ENCODE results near the gene FAM118B.
A peak's percentile ranks its signal among the peaks of the same experiment; 100 is the strongest.

FAM118B gene

GRCh38 chr11:126189109-126189929 lies 22.3 kb upstream of the FAM118B start:
- no peak overlapping the region for H2AFZ ChIP-seq (ENCODE audit: low read length)
- H3K27ac ChIP-seq (ENCODE audit: low read depth, low read length, poor library complexity, severe bottlenecking): peak overlapping the region; percentile 65
- peak overlapping the region; percentile 58 for H3K4me2 ChIP-seq (ENCODE audit: low read length)
- H3K36me3 ChIP-seq (ENCODE audit: insufficient read depth, low read length): peaks cover 20% of the 10 kb centered on the region
- H3K79me2 ChIP-seq (ENCODE audit: insufficient read depth, low read length): no peaks in the 10 kb centered on the region
- H3K4me1 ChIP-seq (ENCODE audit: insufficient read depth, low read length, severe bottlenecking): peaks cover 18% of the 10 kb centered on the region
- H4K20me1 ChIP-seq (ENCODE audit: insufficient read depth, low read length): no peaks in the 10 kb centered on the region
- H3K27me3 ChIP-seq (ENCODE audit: insufficient read depth, low read length): no peaks in the 10 kb centered on the region
- H3K9me2 ChIP-seq (ENCODE audit: low read depth, low read length): no peaks in the 10 kb centered on the region
- H3F3A ChIP-seq (ENCODE audit: insufficient read depth, low read length): no peaks in the 10 kb centered on the region
- peak overlapping the region; percentile 19 for H3K4me3 ChIP-seq (ENCODE audit: low read depth, low read length, poor library complexity, severe bottlenecking)
- H3K9me3 ChIP-seq (ENCODE audit: low read length): no peaks in the 10 kb centered on the region
- no peak overlapping the region for H3K9ac ChIP-seq (ENCODE audit: low read length)
- no peak for TF ChIP-seq EZH2 (IDR thresholded peaks at IDR 0.05; ENCODE audit: borderline replicate concordance, low read length)
- TF ChIP-seq CTCF (IDR thresholded peaks at IDR 0.05; ENCODE audit: low read length): no peak

- Histone ChIP-seq H3K79me2 (ENCODE audit: insufficient read depth, low read length) (no peaks in the 10 kb centered on the region), H3K27ac (ENCODE audit: low read depth, low read length, poor library complexity, severe bottlenecking) (no peak overlapping the region), H2AFZ (ENCODE audit: low read length) (no peak overlapping the region), H3K4me1 (ENCODE audit: insufficient read depth, low read length, severe bottlenecking) (peaks cover 18% of the 10 kb centered on the region), H3K4me3 (ENCODE audit: low read depth, low read length, poor library complexity, severe bottlenecking) (no peak overlapping the region), H4K20me1 (ENCODE audit: insufficient read depth, low read length) (no peaks in the 10 kb centered on the region), H3K9me3 (ENCODE audit: low read length) (no peaks in the 10 kb centered on the region), H3K27me3 (ENCODE audit: insufficient read depth, low read length) (no peaks in the 10 kb centered on the region), H3K36me3 (ENCODE audit: insufficient read depth, low read length) (peaks cover 29% of the 10 kb centered on the region), H3K4me2 (ENCODE audit: low read length) (no peak overlapping the region), H3F3A (ENCODE audit: insufficient read depth, low read length) (no peaks in the 10 kb centered on the region), H3K9ac (ENCODE audit: low read length) (no peak overlapping the region), H3K9me2 (ENCODE audit: low read depth, low read length) (no peaks in the 10 kb centered on the region)
- TF ChIP-seq EZH2 (IDR thresholded peaks at IDR 0.05; ENCODE audit: borderline replicate concordance, low read length) (no peak), CTCF (IDR thresholded peaks at IDR 0.05; ENCODE audit: low read length) (no peak)
These were observed 20.8 kb upstream of the FAM118B start for GRCh38 chr11:126190792-126191191.

- H3K36me3 ChIP-seq (ENCODE audit: insufficient read depth, low read length): peaks cover 34% of the 10 kb centered on the region
- H3K9me3 ChIP-seq (ENCODE audit: low read length): no peaks in the 10 kb centered on the region
- no peaks in the 10 kb centered on the region for H4K20me1 ChIP-seq (ENCODE audit: insufficient read depth, low read length)
- no peak overlapping the region for H3K4me3 ChIP-seq (ENCODE audit: low read depth, low read length, poor library complexity, severe bottlenecking)
- H3K27ac ChIP-seq (ENCODE audit: low read depth, low read length, poor library complexity, severe bottlenecking): no peak overlapping the region
- H3K27me3 ChIP-seq (ENCODE audit: insufficient read depth, low read length): no peaks in the 10 kb centered on the region
- H3F3A ChIP-seq (ENCODE audit: insufficient read depth, low read length): no peaks in the 10 kb centered on the region
- H3K9ac ChIP-seq (ENCODE audit: low read length): no peak overlapping the region
- no peaks in the 10 kb centered on the region for H3K79me2 ChIP-seq (ENCODE audit: insufficient read depth, low read length)
- peaks cover 18% of the 10 kb centered on the region for H3K4me1 ChIP-seq (ENCODE audit: insufficient read depth, low read length, severe bottlenecking)
- H3K9me2 ChIP-seq (ENCODE audit: low read depth, low read length): no peaks in the 10 kb centered on the region
- TF ChIP-seq CTCF (IDR thresholded peaks at IDR 0.05; ENCODE audit: low read length): no peak
- TF ChIP-seq EZH2 (IDR thresholded peaks at IDR 0.05; ENCODE audit: borderline replicate concordance, low read length): no peak
- H2AFZ ChIP-seq (ENCODE audit: low read length): no peak overlapping the region
- no peak overlapping the region for H3K4me2 ChIP-seq (ENCODE audit: low read length)
These were observed 20.1 kb upstream of the FAM118B start for GRCh38 chr11:126191379-126192073.
